Stimulated activated naive CD8-positive, alpha-beta T cell treated with anti-CD3 and anti-CD28 coated beads, Interleukin-15, amount 100 ng/mL, for 72 hours (primary cell): ENCODE data around the gene CREBBP.

Experiments
- ATAC-seq: fragments of 150-1000 bp; cut with Tn5 transposase; 2 replicates; pipeline ENCODE4 v1.10.0; 2021; ENCODE audit warnings: mild to moderate bottlenecking, moderate library complexity
- DNase-seq, 2 donors: peaks; one replicate each; pipeline ENCODE4 v3.0.0; 2021 to 2022
- H3K27ac Mint-ChIP-seq, 2 donors: one replicate each; pipeline ENCODE4 v1.8.0; 2022; ENCODE audit warnings: mild to moderate bottlenecking in 2 of 2, mixed read lengths in 2 of 2, moderate library complexity in 2 of 2
- H3K27me3 Mint-ChIP-seq: one replicate; pipeline ENCODE4 v1.8.0; 2022; ENCODE audit warnings: mixed read lengths
- H3K4me1 Mint-ChIP-seq: one replicate; pipeline ENCODE4 v1.8.0; 2022; ENCODE audit warnings: mild to moderate bottlenecking, mixed read lengths
- H3K4me3 Mint-ChIP-seq, 2 donors: one replicate each; pipeline ENCODE4 v1.8.0; 2022; ENCODE audit warnings: mild to moderate bottlenecking in 2 of 2, mixed read lengths in 2 of 2, moderate library complexity in 1 of 2
- H3K9me3 Mint-ChIP-seq, 2 donors: one replicate each; pipeline ENCODE4 v1.8.0; 2022; ENCODE audit warnings: mixed read lengths in 2 of 2

CREBBP gene

GRCh38 chr16:3868967-3869366 lies 11.5 kb downstream of the CREBBP start:
- DNase-seq: no peak
- no peak for ATAC-seq
- no peaks in the 10 kb centered on the region for H3K9me3 Mint-ChIP-seq
- H3K27ac Mint-ChIP-seq: no peak overlapping the region
- peaks cover 87% of the 10 kb centered on the region for H3K4me1 Mint-ChIP-seq
- no peaks in the 10 kb centered on the region for H3K27me3 Mint-ChIP-seq
- H3K4me3 Mint-ChIP-seq: no peak overlapping the region

DNA sequence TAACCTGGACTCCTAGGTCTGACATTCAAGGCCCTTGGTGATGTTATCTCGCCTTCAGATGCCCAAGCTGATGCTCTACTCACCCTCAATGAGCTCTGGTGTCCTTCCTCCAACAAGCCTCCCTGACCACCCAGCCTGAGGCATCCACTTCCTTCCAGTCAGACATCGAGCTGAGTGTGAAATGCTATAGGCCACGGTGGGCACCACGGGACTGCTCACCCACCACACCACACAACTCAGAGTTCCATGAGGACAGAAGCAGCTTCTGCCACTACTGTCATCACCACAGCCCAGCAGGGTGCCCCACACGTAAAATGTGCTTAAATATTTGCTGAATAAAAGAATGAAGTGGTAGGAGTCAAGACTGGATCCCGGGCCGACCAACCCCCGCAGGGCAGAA lies 12.0 kb downstream of the CREBBP start:
- DNase-seq (no peak), ATAC-seq (peak; percentile 52)
- Mint-ChIP-seq H3K4me1 (peaks cover 87% of the 10 kb centered on the region), H3K27me3 (no peaks in the 10 kb centered on the region), H3K4me3 (no peak overlapping the region), H3K27ac (peak overlapping the region in 1 of 2 donors; percentile 59), H3K9me3 (no peaks in the 10 kb centered on the region)

DNA sequence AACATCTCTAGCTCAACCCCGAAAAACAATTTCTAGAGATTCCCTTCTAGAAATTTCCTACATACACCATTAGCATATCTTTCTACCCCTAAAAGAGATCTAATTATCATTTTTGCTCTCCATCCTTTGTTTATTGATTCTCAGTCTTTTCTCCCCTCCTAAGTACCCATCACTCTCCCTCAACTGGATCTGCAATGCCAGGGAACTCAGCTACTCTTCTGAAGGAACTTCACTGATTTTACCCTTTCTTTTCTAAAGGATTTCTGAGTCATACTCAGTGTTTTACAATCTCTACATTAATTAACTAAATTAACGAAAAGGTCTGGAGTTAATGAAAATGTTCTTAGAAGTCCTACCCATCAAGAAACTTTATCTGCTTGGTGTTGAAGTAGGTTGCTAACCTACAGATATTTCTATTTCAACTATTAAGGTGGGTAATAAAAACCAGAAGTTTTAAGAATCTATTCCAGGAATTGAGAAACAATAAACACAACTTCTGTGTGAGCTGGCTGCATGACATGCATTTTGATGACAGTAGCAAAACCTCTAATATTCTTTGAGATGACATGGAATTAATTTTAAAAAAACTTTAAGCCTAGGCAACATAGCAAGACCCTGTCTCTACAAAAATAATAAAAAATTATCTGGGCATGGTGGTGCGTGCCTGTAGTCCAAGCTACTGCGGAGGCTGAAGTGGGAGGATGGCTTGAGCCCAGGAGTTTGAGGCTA lies 13.6 kb downstream of the CREBBP start:
- Mint-ChIP-seq H3K9me3 (no peaks in the 10 kb centered on the region), H3K27ac (no peak overlapping the region), H3K4me3 (no peak overlapping the region), H3K4me1 (peaks cover 86% of the 10 kb centered on the region), H3K27me3 (no peaks in the 10 kb centered on the region)
- DNase-seq (no peak), ATAC-seq (no peak)

DNA sequence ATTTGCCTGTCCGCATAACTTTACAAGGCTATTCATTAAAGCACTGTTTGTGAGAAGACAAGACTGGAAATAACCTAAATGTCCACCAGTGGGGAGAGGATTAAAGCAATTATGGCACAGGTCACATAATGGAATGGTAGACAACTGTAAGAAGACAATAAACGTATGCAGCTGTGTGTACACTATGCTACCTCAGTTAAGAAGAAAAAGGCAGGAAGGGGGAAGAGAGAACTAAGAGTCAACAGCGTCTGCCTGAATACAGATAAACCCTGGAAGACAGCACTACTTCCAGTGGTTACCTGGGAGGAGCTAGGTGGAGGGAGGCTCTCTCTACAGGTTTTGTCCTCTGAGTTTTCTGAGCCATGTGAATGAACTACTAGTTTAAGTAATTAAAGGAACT lies 15.3 kb downstream of the CREBBP start:
- peaks cover 78% of the 10 kb centered on the region for H3K4me1 Mint-ChIP-seq
- no peaks in the 10 kb centered on the region for H3K9me3 Mint-ChIP-seq
- no peak overlapping the region for H3K27ac Mint-ChIP-seq
- no peak overlapping the region for H3K4me3 Mint-ChIP-seq
- H3K27me3 Mint-ChIP-seq: no peaks in the 10 kb centered on the region
- DNase-seq (no peak), ATAC-seq (no peak)

GRCh38 chr16:3864562-3864961 lies 16.0 kb downstream of the CREBBP start:
- Mint-ChIP-seq H3K9me3 (no peaks in the 10 kb centered on the region), H3K27ac (no peak overlapping the region), H3K4me1 (peaks cover 78% of the 10 kb centered on the region), H3K27me3 (no peaks in the 10 kb centered on the region), H3K4me3 (no peak overlapping the region)
- ATAC-seq (peak; percentile 60), DNase-seq (no peak)

- Mint-ChIP-seq H3K4me1 (peaks cover 78% of the 10 kb centered on the region), H3K9me3 (no peaks in the 10 kb centered on the region), H3K27ac (no peak overlapping the region), H3K27me3 (no peaks in the 10 kb centered on the region), H3K4me3 (no peak overlapping the region)
- ATAC-seq: no peak
- DNase-seq: no peak
These were observed 16.9 kb downstream of the CREBBP start for GRCh38 chr16:3863587-3863986.

DNA sequence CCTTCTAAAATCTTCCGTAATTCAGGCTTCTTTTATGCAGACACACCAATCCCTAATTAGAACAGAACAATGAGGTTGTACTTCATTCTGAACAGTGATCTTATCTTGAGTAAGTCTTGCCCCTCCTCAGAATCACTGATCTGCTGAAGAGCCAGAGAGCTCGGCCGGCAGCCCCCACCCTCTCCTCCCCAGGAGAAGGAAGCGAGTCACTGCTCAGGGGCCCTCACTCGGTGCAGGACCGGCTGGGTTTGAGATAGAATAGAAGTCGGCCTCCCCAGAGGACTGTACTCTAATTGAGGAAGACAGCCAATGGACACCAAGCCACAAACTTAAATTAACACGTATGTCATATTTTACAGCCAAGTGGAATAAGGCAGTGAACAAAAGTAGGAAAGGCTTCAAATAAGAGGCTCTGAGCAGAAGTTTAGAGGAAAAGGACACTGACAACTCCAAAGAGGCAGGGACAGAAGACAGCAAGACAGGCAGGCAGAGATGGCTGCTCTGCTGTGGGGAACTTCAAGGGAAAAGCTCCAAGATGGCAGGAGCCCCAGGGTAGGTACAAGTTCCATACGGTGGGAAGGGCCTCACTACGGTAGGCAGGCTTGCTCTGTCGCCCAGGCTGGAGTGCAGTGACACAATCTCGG lies 18.6 kb downstream of the CREBBP start:
- no peaks in the 10 kb centered on the region for H3K9me3 Mint-ChIP-seq
- no peak overlapping the region for H3K27ac Mint-ChIP-seq
- no peaks in the 10 kb centered on the region for H3K27me3 Mint-ChIP-seq
- no peak overlapping the region for H3K4me3 Mint-ChIP-seq
- ATAC-seq: no peak
- DNase-seq: no peak
- peaks cover 84% of the 10 kb centered on the region for H3K4me1 Mint-ChIP-seq

DNA sequence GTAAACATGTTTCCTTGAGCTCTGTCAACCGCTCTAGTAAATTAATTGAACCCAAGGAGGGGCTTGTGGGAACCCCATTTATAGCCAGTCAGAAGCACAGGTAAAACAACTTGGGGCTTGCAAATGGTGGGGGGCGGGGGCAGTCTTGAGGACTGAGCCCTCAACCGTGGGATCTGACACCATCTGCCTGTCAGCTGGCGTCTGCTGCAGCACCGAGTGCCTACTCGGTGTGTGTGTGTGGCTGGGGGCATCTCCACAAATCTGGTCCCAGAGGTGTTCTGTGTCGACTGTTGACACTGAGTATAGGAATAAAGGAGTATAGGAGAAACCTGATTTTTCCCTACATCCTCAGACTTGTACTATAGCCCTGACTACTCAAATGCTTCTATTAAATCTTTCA lies 20.6 kb downstream of the CREBBP start:
- H3K9me3 Mint-ChIP-seq: no peaks in the 10 kb centered on the region
- DNase-seq: no peak
- no peak overlapping the region for H3K4me3 Mint-ChIP-seq
- peaks cover 82% of the 10 kb centered on the region for H3K4me1 Mint-ChIP-seq
- H3K27me3 Mint-ChIP-seq: no peaks in the 10 kb centered on the region
- no peak overlapping the region for H3K27ac Mint-ChIP-seq
- ATAC-seq: no peak

- no peak for DNase-seq
- no peak for ATAC-seq
- Mint-ChIP-seq H3K9me3 (no peaks in the 10 kb centered on the region), H3K4me1 (peaks cover 82% of the 10 kb centered on the region), H3K27ac (peak overlapping the region in 1 of 2 donors; percentile 15), H3K27me3 (no peaks in the 10 kb centered on the region), H3K4me3 (peak overlapping the region in 1 of 2 donors; percentile 15)
These were observed 21.7 kb downstream of the CREBBP start for GRCh38 chr16:3858801-3859200.

DNA sequence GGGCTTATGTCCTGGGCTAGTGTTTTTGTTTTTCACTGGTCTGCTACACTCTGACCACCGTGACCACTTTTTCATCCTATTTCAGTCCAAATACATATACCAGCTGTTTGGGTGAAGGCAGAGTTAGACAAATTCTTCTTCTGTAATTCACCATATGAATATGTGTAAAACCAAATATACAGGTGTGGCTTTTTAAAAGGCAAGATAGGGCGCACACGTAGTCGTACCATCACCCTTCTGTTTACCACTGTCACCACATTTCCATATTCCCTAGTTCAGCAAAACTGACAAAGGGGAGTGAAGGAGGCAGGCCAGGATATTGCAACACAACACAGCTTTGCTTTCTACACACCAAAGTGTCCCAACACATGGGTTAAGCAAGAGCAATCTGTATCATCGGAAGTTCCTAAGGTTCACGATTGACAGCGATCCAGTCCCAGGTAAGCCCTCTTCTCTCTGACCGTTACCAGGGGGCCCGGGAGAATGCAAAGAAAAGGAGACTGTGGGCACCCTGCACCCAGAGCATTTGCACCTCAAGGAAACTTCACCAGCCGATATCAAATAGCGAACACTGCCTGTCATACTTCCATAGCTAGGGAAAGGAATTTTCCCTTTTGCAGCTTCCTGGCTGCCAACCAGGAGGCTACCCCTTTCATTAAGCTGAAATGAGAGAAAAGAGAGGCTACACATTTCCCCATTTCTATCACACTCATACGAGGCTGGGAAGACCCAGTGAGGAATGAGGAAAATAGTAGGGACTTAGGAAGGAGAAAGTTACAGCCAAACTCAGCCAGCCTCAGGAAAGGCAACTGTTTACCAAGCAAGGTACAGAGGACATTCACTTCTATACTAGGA lies 23.1 kb downstream of the CREBBP start:
- no peaks in the 10 kb centered on the region for H3K9me3 Mint-ChIP-seq
- no peak overlapping the region for H3K4me3 Mint-ChIP-seq
- no peak for DNase-seq
- peaks cover 83% of the 10 kb centered on the region for H3K4me1 Mint-ChIP-seq
- ATAC-seq: peak; percentile 84
- H3K27ac Mint-ChIP-seq: no peak overlapping the region
- no peaks in the 10 kb centered on the region for H3K27me3 Mint-ChIP-seq

- H3K27ac Mint-ChIP-seq: peak overlapping the region in 1 of 2 donors; percentile 48
- no peaks in the 10 kb centered on the region for H3K9me3 Mint-ChIP-seq
- H3K27me3 Mint-ChIP-seq: no peaks in the 10 kb centered on the region
- DNase-seq (no peak), ATAC-seq (no peak)
- no peak overlapping the region for H3K4me3 Mint-ChIP-seq
- H3K4me1 Mint-ChIP-seq: peaks cover 77% of the 10 kb centered on the region
These were observed 24.0 kb downstream of the CREBBP start for GRCh38 chr16:3856367-3857141.

DNA sequence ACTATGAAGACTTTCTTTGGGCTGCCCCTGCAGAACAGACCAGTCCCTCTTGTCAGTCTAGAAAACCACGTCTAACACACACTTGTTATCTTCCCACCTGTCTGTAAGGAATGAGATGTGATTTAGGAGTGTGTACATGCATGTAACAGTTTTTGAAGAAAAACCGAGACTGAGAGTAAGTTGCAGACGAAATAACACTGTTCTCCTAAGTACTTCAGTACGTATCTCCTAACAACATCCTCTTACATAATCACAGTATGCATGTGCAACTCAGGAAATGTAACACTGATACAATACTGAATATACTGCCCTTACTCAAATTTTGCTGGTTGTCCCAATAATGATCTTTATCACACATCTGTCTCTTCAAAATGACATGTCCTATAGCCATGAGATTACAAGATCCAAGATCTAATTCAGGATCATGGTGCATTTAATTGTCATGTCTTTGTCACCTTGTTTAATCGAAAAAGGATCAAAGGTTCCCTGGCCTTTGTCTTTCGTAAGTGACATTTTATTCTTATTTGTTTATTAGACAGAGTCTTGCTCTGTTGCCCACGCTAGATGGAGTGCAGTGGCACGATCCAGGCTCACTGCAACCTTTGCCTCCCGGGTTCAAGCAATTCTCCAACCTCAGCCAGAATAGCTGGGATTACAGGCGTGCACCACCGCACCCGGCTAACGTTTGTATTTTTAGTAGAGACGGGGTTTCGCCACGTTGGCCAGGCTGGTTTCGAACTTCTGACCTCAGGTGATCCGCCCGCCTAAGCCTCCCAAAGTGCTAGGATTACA lies 25.6 kb downstream of the CREBBP start:
- peak overlapping the region in 1 of 2 donors; percentile 11 for H3K27ac Mint-ChIP-seq
- no peaks in the 10 kb centered on the region for H3K27me3 Mint-ChIP-seq
- DNase-seq (no peak), ATAC-seq (peak; percentile 55)
- H3K9me3 Mint-ChIP-seq: no peaks in the 10 kb centered on the region
- no peak overlapping the region for H3K4me3 Mint-ChIP-seq
- H3K4me1 Mint-ChIP-seq: peaks cover 77% of the 10 kb centered on the region

DNA sequence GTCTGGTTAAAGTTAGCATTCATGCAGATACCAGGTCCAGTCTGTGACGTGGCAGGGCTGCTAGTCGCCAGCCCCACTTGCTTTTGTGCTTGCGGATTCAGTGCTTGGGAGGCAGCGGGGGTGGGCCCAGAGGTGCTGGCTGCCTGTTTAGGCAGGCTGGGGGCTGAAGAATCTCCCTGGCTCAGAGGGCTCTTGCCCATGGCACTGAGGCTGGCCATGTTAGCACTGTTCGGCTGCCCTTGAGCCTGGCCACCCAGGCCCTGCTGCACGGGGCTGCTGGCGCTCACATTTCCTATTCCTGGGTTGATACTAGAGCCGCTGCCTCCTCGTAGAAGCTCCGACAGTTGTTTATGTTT lies 30.0 kb downstream of the CREBBP start:
- H3K27me3 Mint-ChIP-seq: no peaks in the 10 kb centered on the region
- peaks cover 62% of the 10 kb centered on the region for H3K4me1 Mint-ChIP-seq
- DNase-seq (no peak), ATAC-seq (no peak)
- no peak overlapping the region for H3K27ac Mint-ChIP-seq
- H3K4me3 Mint-ChIP-seq: no peak overlapping the region
- H3K9me3 Mint-ChIP-seq: no peaks in the 10 kb centered on the region

- H3K4me3 Mint-ChIP-seq: no peak overlapping the region
- no peaks in the 10 kb centered on the region for H3K9me3 Mint-ChIP-seq
- ATAC-seq: no peak
These were observed 30.6 kb downstream of the CREBBP start for GRCh38 chr16:3849751-3850543.

More at GRCh38 chr16:3849751-3850543, 30.6 kb downstream of the CREBBP start:
- peaks cover 63% of the 10 kb centered on the region for H3K4me1 Mint-ChIP-seq
- H3K27me3 Mint-ChIP-seq: no peaks in the 10 kb centered on the region
- no peak for DNase-seq
- H3K27ac Mint-ChIP-seq: no peak overlapping the region
